WTC11 (cell line): Measurements from ENCODE around the gene CD80.

Source experiments
- CTCF ChIP-seq: fragments of 200-600 bp; IDR thresholded peaks from 2 replicates; pipeline ENCODE4 v1.8.0; 2022; ENCODE audit warnings: antibody characterized with exemption
- TCF7 ChIP-seq: sonication (generic); formaldehyde crosslinking; IDR thresholded peaks from 2 replicates; pipeline ENCODE4 v1.8.0; 2022; ENCODE audit warnings: mild to moderate bottlenecking, low read depth, missing genetic modification reagents, moderate library complexity
- TF ChIP-seq, protein P1 (sequence below): sonication (generic); formaldehyde crosslinking; IDR thresholded peaks from 2 replicates; pipeline ENCODE4 v1.8.0; 2022; ENCODE audit warnings: mild to moderate bottlenecking, missing genetic modification reagents

GRCh38 chr3:119490153-119490552 lies 69.3 kb downstream of the CD80 start:
- TF ChIP-seq CTCF (no peak), TCF7 (CRISPR knock-in tag) (no peak)
- TF ChIP-seq, protein P1, sequence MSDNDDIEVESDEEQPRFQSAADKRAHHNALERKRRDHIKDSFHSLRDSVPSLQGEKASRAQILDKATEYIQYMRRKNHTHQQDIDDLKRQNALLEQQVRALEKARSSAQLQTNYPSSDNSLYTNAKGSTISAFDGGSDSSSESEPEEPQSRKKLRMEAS (CRISPR knock-in tag): no peak
